B cell (primary cell): Measurements from ENCODE around the gene LSM3.

Source experiments
- EZH2 ChIP-seq: IDR thresholded peaks from 2 replicates; pipeline ENCODE4 v1.6.1; 2012; ENCODE audit warnings: borderline replicate concordance, low read depth, mild to moderate bottlenecking, moderate library complexity, low read length; ENCODE audit not compliant: insufficient read depth, poor library complexity, severe bottlenecking
- TF ChIP-seq, protein P1 (sequence below): fragments of 200-600 bp; IDR thresholded peaks from one replicate; pipeline ENCODE4 v1.8.0; 2022; ENCODE audit warnings: antibody characterized with exemption, mild to moderate bottlenecking

DNA sequence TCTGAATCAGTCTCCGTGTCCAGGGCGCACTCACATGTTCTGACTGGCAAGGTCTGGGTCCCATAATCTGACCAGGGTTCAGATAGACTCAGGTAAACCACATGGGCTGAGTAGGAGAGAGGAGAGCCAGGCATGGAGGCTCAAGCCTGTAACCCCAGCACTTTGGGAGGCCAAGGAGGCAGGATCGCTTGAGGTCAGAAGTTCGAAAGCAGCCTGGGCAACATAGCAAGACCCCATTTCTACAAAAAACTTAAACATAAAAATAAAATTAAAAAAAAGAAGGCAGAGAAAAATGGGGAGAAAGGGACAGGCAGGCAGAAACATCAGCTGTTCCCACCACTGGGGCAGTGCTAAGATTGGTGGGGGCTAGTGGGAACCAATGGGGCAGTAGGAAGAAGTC lies 48.4 kb upstream of the LSM3 start:
- TF ChIP-seq, protein P1, sequence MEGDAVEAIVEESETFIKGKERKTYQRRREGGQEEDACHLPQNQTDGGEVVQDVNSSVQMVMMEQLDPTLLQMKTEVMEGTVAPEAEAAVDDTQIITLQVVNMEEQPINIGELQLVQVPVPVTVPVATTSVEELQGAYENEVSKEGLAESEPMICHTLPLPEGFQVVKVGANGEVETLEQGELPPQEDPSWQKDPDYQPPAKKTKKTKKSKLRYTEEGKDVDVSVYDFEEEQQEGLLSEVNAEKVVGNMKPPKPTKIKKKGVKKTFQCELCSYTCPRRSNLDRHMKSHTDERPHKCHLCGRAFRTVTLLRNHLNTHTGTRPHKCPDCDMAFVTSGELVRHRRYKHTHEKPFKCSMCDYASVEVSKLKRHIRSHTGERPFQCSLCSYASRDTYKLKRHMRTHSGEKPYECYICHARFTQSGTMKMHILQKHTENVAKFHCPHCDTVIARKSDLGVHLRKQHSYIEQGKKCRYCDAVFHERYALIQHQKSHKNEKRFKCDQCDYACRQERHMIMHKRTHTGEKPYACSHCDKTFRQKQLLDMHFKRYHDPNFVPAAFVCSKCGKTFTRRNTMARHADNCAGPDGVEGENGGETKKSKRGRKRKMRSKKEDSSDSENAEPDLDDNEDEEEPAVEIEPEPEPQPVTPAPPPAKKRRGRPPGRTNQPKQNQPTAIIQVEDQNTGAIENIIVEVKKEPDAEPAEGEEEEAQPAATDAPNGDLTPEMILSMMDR = no peak
- TF ChIP-seq EZH2 = no peak
